LNCAP (cell line): ENCODE results near the gene RGS17.

Experiments
- CTCF ChIP-seq: fragments of 450-650 bp; IDR thresholded peaks from 2 replicates; pipeline ENCODE4 v1.5.1; 2017; ENCODE audit warnings: mild to moderate bottlenecking

The RGS17 gene

GRCh38 chr6:153138930-153139329 is 7.8 kb upstream of the RGS17 start:
- no peak for TF ChIP-seq CTCF

- no peak for TF ChIP-seq CTCF
These were observed 4.6 kb upstream of the RGS17 start for GRCh38 chr6:153135681-153136080.

- TF ChIP-seq CTCF, result no peak
These were observed 506 bp downstream of the RGS17 start for GRCh38 chr6:153130515-153131036.

DNA sequence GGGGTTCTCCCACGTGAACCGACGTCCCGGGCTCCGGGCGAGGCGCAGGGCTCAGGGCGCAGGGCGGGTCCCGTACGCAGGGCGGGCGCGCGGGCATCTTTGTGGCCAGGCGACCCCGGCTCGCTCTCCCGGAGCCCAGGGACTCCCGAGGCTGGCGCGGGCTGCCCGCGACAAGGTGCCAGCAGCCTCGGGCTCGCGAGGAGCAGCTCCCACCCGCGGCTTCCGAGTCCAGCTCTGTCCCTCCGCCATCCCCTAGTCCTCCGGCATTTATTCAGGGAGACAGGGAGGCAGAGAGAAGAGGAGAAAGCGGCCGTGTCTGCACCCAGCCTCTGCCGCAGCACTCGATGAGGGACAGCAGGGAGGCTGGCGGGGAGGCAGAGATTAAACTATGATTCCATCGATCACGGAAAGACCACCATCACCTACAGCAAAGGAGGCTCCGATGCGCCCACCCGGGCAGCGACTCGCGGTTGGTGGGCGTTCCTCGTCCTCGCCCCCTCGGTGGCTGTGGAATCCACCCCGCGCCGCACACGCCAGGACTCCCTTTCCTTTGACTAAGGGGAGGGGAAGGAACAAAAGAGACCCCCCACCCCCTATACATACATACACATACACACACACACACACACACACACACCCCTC is 1.1 kb downstream of the RGS17 start:
- TF ChIP-seq CTCF, result no peak

DNA sequence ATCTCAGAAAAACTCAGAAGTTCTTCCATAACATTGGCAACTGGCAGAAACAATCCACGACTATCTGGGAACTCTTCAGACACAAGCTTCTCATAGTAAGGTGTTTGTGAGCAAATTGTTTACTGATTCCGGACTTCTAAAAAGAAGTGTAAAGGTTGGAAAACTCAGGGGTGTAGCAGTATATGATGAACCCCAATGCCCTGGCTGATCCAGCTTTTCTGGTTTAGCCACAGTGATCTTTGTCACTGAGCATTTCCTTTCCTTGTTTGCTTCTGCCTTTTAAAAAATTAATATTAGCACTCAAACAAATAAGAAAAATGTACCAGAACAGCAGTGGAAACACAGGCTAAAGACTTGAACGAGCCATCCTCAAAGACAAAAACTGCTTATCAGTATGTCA is 4.9 kb downstream of the RGS17 start:
- no peak for TF ChIP-seq CTCF

GRCh38 chr6:153125032-153125431 is 6.0 kb downstream of the RGS17 start:
- TF ChIP-seq CTCF, result no peak

DNA sequence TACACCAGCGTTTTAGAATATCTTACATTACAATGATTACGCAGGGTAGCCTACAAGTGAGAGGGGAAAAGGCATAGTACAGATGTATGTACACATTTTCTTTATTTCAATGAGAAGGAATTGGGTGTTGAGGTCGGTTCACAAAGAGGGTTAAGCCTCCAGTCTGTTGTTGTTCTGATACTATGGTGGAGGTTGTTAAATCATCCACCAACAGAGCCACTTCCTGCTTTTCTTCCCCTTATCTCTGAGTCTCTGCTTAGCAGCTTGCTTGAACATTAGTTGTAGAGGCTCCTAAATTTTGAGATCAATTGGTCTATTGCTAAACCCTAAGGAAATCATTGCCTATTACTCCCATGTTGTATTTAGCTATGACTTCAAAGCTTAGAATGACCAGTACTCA is 7.3 kb downstream of the RGS17 start:
- TF ChIP-seq CTCF, result no peak

DNA sequence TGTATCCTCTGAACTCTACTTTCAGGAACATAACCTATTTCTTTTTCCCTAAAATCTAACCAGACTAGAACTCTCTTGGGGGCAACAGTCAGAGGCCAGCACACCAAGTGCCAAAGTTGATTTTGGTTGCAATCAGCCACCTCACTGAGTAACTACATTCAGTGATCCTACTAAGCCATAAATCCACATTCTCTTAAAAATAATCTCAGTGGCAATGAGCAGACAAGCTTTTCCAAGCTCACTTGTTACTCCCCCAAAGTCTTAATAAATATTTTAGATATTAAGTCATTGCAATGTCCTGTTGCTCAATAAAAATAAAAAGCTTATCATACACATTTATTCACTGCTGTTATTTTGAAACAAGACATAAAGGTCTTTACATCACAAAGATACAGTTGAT is 9.8 kb downstream of the RGS17 start:
- no peak for TF ChIP-seq CTCF
